WTC11 (cell line): ENCODE data around the gene CENATAC. TPM values are rescaled to one million over a fixed set of nuclear protein-coding genes. Genes with fewer than 3 reads are reported as not detected.

Experiments
- AR ChIP-seq: fragments of 250-450 bp; sonication (Bioruptor Pico); IDR thresholded peaks from 2 replicates; pipeline ENCODE4 v1.9.0; 2021; ENCODE audit warnings: mild to moderate bottlenecking
- ATF2 ChIP-seq: sonication (generic); formaldehyde crosslinking; IDR thresholded peaks from 2 replicates; pipeline ENCODE4 v1.8.1; 2022; ENCODE audit warnings: low read depth, missing genetic modification reagents, borderline replicate concordance
- CDX4 ChIP-seq: fragments of 250-450 bp; sonication (Bioruptor Pico); IDR thresholded peaks from 2 replicates; pipeline ENCODE4 v1.9.0; 2021; ENCODE audit warnings: moderate library complexity, mild to moderate bottlenecking, inconsistent platforms, borderline replicate concordance
- CTCF ChIP-seq: fragments of 200-600 bp; IDR thresholded peaks from 2 replicates; pipeline ENCODE4 v1.8.0; 2022; ENCODE audit warnings: antibody characterized with exemption
- E2F5 ChIP-seq: sonication (generic); formaldehyde crosslinking; IDR thresholded peaks from 2 replicates; pipeline ENCODE4 v1.8.1; 2022; ENCODE audit warnings: mild to moderate bottlenecking, moderate library complexity, missing genetic modification reagents
- ELF4 ChIP-seq: sonication (generic); formaldehyde crosslinking; IDR thresholded peaks from 2 replicates; pipeline ENCODE4 v1.8.1; 2022; ENCODE audit warnings: low read depth, mild to moderate bottlenecking, moderate library complexity, missing genetic modification reagents
- ERG ChIP-seq: fragments of 250-450 bp; sonication (Bioruptor Pico); IDR thresholded peaks from 2 replicates; pipeline ENCODE4 v1.8.0; 2021; ENCODE audit warnings: mild to moderate bottlenecking
- FOXP1 ChIP-seq: sonication (generic); formaldehyde crosslinking; IDR thresholded peaks from 2 replicates; pipeline ENCODE4 v1.8.0; 2022; ENCODE audit warnings: missing genetic modification reagents, mild to moderate bottlenecking, moderate library complexity, borderline replicate concordance
- GABPB1 ChIP-seq: sonication (generic); formaldehyde crosslinking; IDR thresholded peaks from 2 replicates; pipeline ENCODE4 v1.8.1; 2023; ENCODE audit warnings: mild to moderate bottlenecking, missing genetic modification reagents
- MXD4 ChIP-seq: fragments of 250-450 bp; sonication (Bioruptor Pico); IDR thresholded peaks from 2 replicates; pipeline ENCODE4 v1.8.0; 2021; ENCODE audit warnings: mild to moderate bottlenecking, moderate library complexity, borderline replicate concordance
- PREB ChIP-seq: sonication (generic); formaldehyde crosslinking; IDR thresholded peaks from 2 replicates; pipeline ENCODE4 v1.8.1; 2022; ENCODE audit warnings: mild to moderate bottlenecking, missing genetic modification reagents, moderate library complexity, borderline replicate concordance
- RORB ChIP-seq: fragments of 250-450 bp; sonication (Bioruptor Pico); IDR thresholded peaks from 2 replicates; pipeline ENCODE4 v1.9.0; 2021; ENCODE audit warnings: mild to moderate bottlenecking
- SMAD3 ChIP-seq: sonication (generic); formaldehyde crosslinking; IDR thresholded peaks from 2 replicates; pipeline ENCODE4 v1.8.0; 2022; ENCODE audit warnings: missing genetic modification reagents, mild to moderate bottlenecking, borderline replicate concordance
- TCF7 ChIP-seq: sonication (generic); formaldehyde crosslinking; IDR thresholded peaks from 2 replicates; pipeline ENCODE4 v1.8.0; 2022; ENCODE audit warnings: mild to moderate bottlenecking, low read depth, missing genetic modification reagents, moderate library complexity
- USF1 ChIP-seq: sonication (generic); formaldehyde crosslinking; IDR thresholded peaks from 2 replicates; pipeline ENCODE4 v1.8.0; 2022; ENCODE audit warnings: mild to moderate bottlenecking, missing genetic modification reagents
- USF2 ChIP-seq: sonication (generic); formaldehyde crosslinking; IDR thresholded peaks from 2 replicates; pipeline ENCODE4 v1.8.1; 2023; ENCODE audit warnings: mild to moderate bottlenecking, missing genetic modification reagents, moderate library complexity
- ZNF263 ChIP-seq: sonication (generic); formaldehyde crosslinking; IDR thresholded peaks from 2 replicates; pipeline ENCODE4 v1.8.1; 2022; ENCODE audit warnings: low read depth, mild to moderate bottlenecking, moderate library complexity, missing genetic modification reagents
- ZNF281 ChIP-seq: sonication (generic); formaldehyde crosslinking; IDR thresholded peaks from 2 replicates; pipeline ENCODE4 v1.8.0; 2023; ENCODE audit warnings: mild to moderate bottlenecking, missing genetic modification reagents
- ZNF416 ChIP-seq: fragments of 250-450 bp; sonication (Bioruptor Pico); IDR thresholded peaks from 2 replicates; pipeline ENCODE4 v1.9.0; 2021; ENCODE audit warnings: mild to moderate bottlenecking, inconsistent platforms
- total RNA-seq: library from RNA; stranded (reverse); gene quantifications from 3 replicates; pipeline ENCODE4 v1.2.3, GENCODE V29; 2021

Gene CENATAC
- total RNA-seq, 1 experiment from 2014 or later = 41.7 TPM

- TF ChIP-seq ZNF281 (CRISPR knock-in tag) = no peak
- TF ChIP-seq SMAD3 (CRISPR knock-in tag) = 0 out of 2 replicates have a peak, but pooled peaks have one; percentile 29
- TF ChIP-seq MXD4 (CRISPR knock-in tag) = 0 out of 2 replicates have a peak, but pooled peaks have one; percentile 5
- TF ChIP-seq AR (CRISPR knock-in tag) = no peak
- no peak for TF ChIP-seq PREB (CRISPR knock-in tag)
- peak; percentile 8; the same call in 1 of the 2 replicates for TF ChIP-seq FOXP1 (CRISPR knock-in tag)
- 0 out of 2 replicates have a peak, but pooled peaks have one; percentile 24 for TF ChIP-seq E2F5 (CRISPR knock-in tag)
- TF ChIP-seq GABPB1 (CRISPR knock-in tag) = peak; percentile 81
- TF ChIP-seq ERG (CRISPR knock-in tag) = no peak
- no peak for TF ChIP-seq ZNF416 (CRISPR knock-in tag)
- TF ChIP-seq RORB (CRISPR knock-in tag) = no peak
- TF ChIP-seq USF1 (CRISPR knock-in tag) = no peak
- no peak for TF ChIP-seq CTCF
- TF ChIP-seq TCF7 (CRISPR knock-in tag) = no peak
- peak; percentile 53 for TF ChIP-seq USF2 (CRISPR knock-in tag)
- TF ChIP-seq ATF2 (CRISPR knock-in tag) = no peak
- TF ChIP-seq ELF4 = no peak
- no peak for TF ChIP-seq ZNF263 (CRISPR knock-in tag)
- TF ChIP-seq CDX4 = no peak
Measured at GRCh38 chr11:119057000-119057769, 59.2 kb downstream of the CENATAC start, which contains the start of gene HYOU1 (continued).
